HCT116 (cell line): ENCODE data around the gene C3orf22. TPM values are rescaled to one million over a fixed set of nuclear protein-coding genes. Genes with fewer than 3 reads are reported as not detected.

Source experiments
- total RNA-seq: library from RNA; stranded (reverse); gene quantifications from one replicate; pipeline ENCODE4 v1.2.1, GENCODE V29; 2021; ENCODE audit not compliant: unreplicated experiment

The C3orf22 gene
- total RNA-seq, 1 experiment from 2014 or later, result not detected

Other genes starting within 250 kb of the C3orf22 start
- gene KLF15, start 201.5 kb downstream of the C3orf22 start, total RNA-seq, result 3.3 TPM
- not detected for gene CFAP100, start 164.0 kb downstream of the C3orf22 start, total RNA-seq
- gene ZXDC, start 83.0 kb downstream of the C3orf22 start, total RNA-seq, result 29.9 TPM
- gene UROC1, start 41.2 kb downstream of the C3orf22 start, total RNA-seq, result not detected
- 0.91 TPM for gene CHST13, start 34.8 kb downstream of the C3orf22 start, total RNA-seq
- gene TXNRD3, start 96.2 kb upstream of the C3orf22 start, total RNA-seq, result 19.3 TPM
- 36.3 TPM for gene CHCHD6, start 145.3 kb upstream of the C3orf22 start, total RNA-seq